IMR-90 (cell line): ENCODE data around the gene NXNL2. TPM values are rescaled to one million over a fixed set of nuclear protein-coding genes. Genes with fewer than 3 reads are reported as not detected.
A peak's percentile ranks its signal among the peaks of the same experiment; 100 is the strongest.

ENCODE experiments used
- ATAC-seq: fragments of 200-7000 bp; cut with Tn5 transposase; 2 replicates; pipeline ENCODE4 v1.9.1; 2020; ENCODE audit warnings: low read depth, mild to moderate bottlenecking, moderate library complexity
- BruUV-seq: library from RNA; stranded (reverse); fragments of 400-500 nt; replicated peaks from 2 replicates; lab custom pipeline; 2021; lab: Mats Ljungman, UMichigan
- CTCF ChIA-PET: fragments of 300-600 bp; formaldehyde crosslinking; extraction: SDS; loops from one replicate; lab custom pipeline; 2021; ENCODE audit warnings: antibody characterized with exemption; lab: Yijun Ruan, JAX
- POLR2A ChIA-PET: fragments of 300-600 bp; sonication (Branson Sonifier 250); formaldehyde crosslinking; loops from one replicate; lab custom pipeline; 2022; ENCODE audit warnings: antibody characterized with exemption; ENCODE audit not compliant: unreplicated experiment; lab: Charles Lee
- DNase-seq: peaks from one replicate; pipeline ENCODE4 v3.0.0; 2013
- H2AFZ ChIP-seq: replicated peaks from 2 replicates; pipeline ENCODE3; 2013; ENCODE audit warnings: low read length, mild to moderate bottlenecking; ENCODE audit not compliant: poor library complexity
- H2AK5ac ChIP-seq: 2 replicates; pipeline ENCODE4 v1.6.1; 2013; ENCODE audit warnings: low read depth, low read length, inconsistent platforms
- H2AK9ac ChIP-seq: replicated peaks from 2 replicates; pipeline ENCODE3; 2013; ENCODE audit warnings: mild to moderate bottlenecking, low read depth, low read length, moderate library complexity; ENCODE audit not compliant: poor library complexity
- H2BK120ac ChIP-seq: 2 replicates; pipeline ENCODE4 v1.6.1; 2013; ENCODE audit warnings: low read depth, low read length, inconsistent platforms
- H2BK15ac ChIP-seq: 3 replicates; pipeline ENCODE4 v1.6.1; 2013; ENCODE audit warnings: low read depth, low read length, inconsistent platforms
- H2BK20ac ChIP-seq: 2 replicates; pipeline ENCODE4 v1.6.1; 2013; ENCODE audit warnings: low read depth, mild to moderate bottlenecking, inconsistent platforms, low read length, moderate library complexity
- H2BK5ac ChIP-seq: 2 replicates; pipeline ENCODE4 v1.6.1; 2013; ENCODE audit warnings: mild to moderate bottlenecking, low read depth, low read length, inconsistent platforms; ENCODE audit not compliant: poor library complexity, severe bottlenecking
- H3K14ac ChIP-seq: replicated peaks from 2 replicates; pipeline ENCODE4 v1.6.1; 2013; ENCODE audit warnings: low read depth, low read length, inconsistent platforms
- H3K18ac ChIP-seq: 2 replicates; pipeline ENCODE4 v1.6.1; 2013; ENCODE audit warnings: low read depth, low read length, control low read depth
- H3K23ac ChIP-seq: 2 replicates; pipeline ENCODE4 v1.6.1; 2013; ENCODE audit warnings: low read depth, low read length, inconsistent platforms
- H3K27ac ChIP-seq: 2 replicates; pipeline ENCODE4 v1.5.1; 2013; ENCODE audit warnings: mild to moderate bottlenecking, control low read depth, low read length; ENCODE audit not compliant: insufficient read depth
- H3K27me3 ChIP-seq: 2 replicates; pipeline ENCODE4 v1.6.1; 2013; ENCODE audit warnings: low read length; ENCODE audit not compliant: control insufficient read depth, insufficient read depth
- H3K36me3 ChIP-seq: 2 replicates; pipeline ENCODE4 v1.6.1; 2013; ENCODE audit warnings: low read length, mixed read lengths; ENCODE audit not compliant: control insufficient read depth, insufficient read depth
- H3K4ac ChIP-seq: 2 replicates; pipeline ENCODE4 v1.6.1; 2013; ENCODE audit warnings: low read depth, low read length, inconsistent platforms
- H3K4me1 ChIP-seq: 2 replicates; pipeline ENCODE4 v1.6.1; 2013; ENCODE audit warnings: low read length, mixed read lengths; ENCODE audit not compliant: control insufficient read depth, insufficient read depth
- H3K4me2 ChIP-seq: 2 replicates; pipeline ENCODE4 v1.6.1; 2013; ENCODE audit warnings: low read depth, mild to moderate bottlenecking, control low read depth, low read length, moderate library complexity
- H3K4me3 ChIP-seq: 2 replicates; pipeline ENCODE4 v1.5.1; 2013; ENCODE audit warnings: low read depth, mild to moderate bottlenecking, control low read depth, low read length, moderate library complexity; ENCODE audit not compliant: insufficient read depth
- H3K56ac ChIP-seq: 2 replicates; pipeline ENCODE4 v1.6.1; 2013; ENCODE audit warnings: low read length, inconsistent platforms; ENCODE audit not compliant: insufficient read depth; ENCODE audit errors: extremely low read depth
- H3K79me1 ChIP-seq, 2 experiments: 2 replicates each; pipeline ENCODE4 v1.6.1; 2013; ENCODE audit warnings: low read length in 2 of 2, inconsistent platforms in 1 of 2, low read depth in 1 of 2
- H3K9ac ChIP-seq: 2 replicates; pipeline ENCODE4 v1.6.1; 2013; ENCODE audit warnings: low read depth, low read length, control low read depth
- H3K9me1 ChIP-seq: 2 replicates; pipeline ENCODE4 v1.6.1; 2013; ENCODE audit warnings: low read length, inconsistent platforms; ENCODE audit not compliant: insufficient read depth
- H3K9me3 ChIP-seq: 2 replicates; pipeline ENCODE4 v1.6.1; 2013; ENCODE audit warnings: low read length; ENCODE audit not compliant: control insufficient read depth, insufficient read depth
- H4K20me1 ChIP-seq: 2 replicates; pipeline ENCODE4 v1.6.1; 2013; ENCODE audit warnings: low read length, inconsistent platforms; ENCODE audit not compliant: insufficient read depth
- H4K5ac ChIP-seq: 2 replicates; pipeline ENCODE4 v1.6.1; 2013; ENCODE audit warnings: mild to moderate bottlenecking, low read depth, low read length, control low read depth
- H4K8ac ChIP-seq, 2 experiments: 2 replicates each; pipeline ENCODE4 v1.6.1; 2013; ENCODE audit warnings: low read depth in 2 of 2, low read length in 2 of 2, control low read depth in 1 of 2, inconsistent platforms in 1 of 2
- H4K91ac ChIP-seq: 2 replicates; pipeline ENCODE4 v1.6.1; 2013; ENCODE audit warnings: low read depth, low read length, inconsistent platforms; ENCODE audit not compliant: insufficient read depth
- MAFK ChIP-seq: IDR thresholded peaks from 2 replicates; pipeline ENCODE4 v1.6.1; 2012; ENCODE audit warnings: low read depth, low read length, improper control_type of control experiment
- NFE2L2 ChIP-seq: fragments of 150-350 bp; IDR thresholded peaks from 2 replicates; pipeline ENCODE4 v1.6.1; 2016; ENCODE audit warnings: low read depth, mild to moderate bottlenecking, low read length
- POLR2A ChIP-seq: IDR thresholded peaks from 2 replicates; pipeline ENCODE4 v1.6.1; 2012; ENCODE audit warnings: mild to moderate bottlenecking, low read depth, low read length
- RFX5 ChIP-seq: IDR thresholded peaks from 2 replicates; pipeline ENCODE4 v1.8.0; 2012; ENCODE audit warnings: low read depth, mild to moderate bottlenecking, low read length, moderate library complexity
- SMC3 ChIP-seq: fragments of 150-350 bp; IDR thresholded peaks from 2 replicates; pipeline ENCODE4 v1.6.1; 2016; ENCODE audit warnings: low read depth, mild to moderate bottlenecking, antibody characterized with exemption, low read length, moderate library complexity
- WGBS, 2 experiments: methylation state at CpG; one replicate each; pipeline versions ENCODE4 v1.1.5 to v1.1.7; 2013; ENCODE audit warnings: missing lambda C conversion rate in 2 of 2; ENCODE audit not compliant: insufficient read length in 1 of 2; ENCODE audit errors: extremely low coverage in 2 of 2; 5-methylcytosine and 5-hydroxymethylcytosine counted together
- dilution Hi-C: fragments of 300-500 bp; cut with HindIII; formaldehyde crosslinking; loops from one replicate; pipeline ENCODE4 v1.14.3; 2018; ENCODE audit warnings: low sequenced_read_pairs; ENCODE audit not compliant: unreplicated experiment
- in situ Hi-C: fragments of 300-500 bp; cut with MboI; formaldehyde crosslinking; loops from 3 replicates; pipeline ENCODE4 v1.14.3; 2019; ENCODE audit warnings: low sequenced_read_pairs, inconsistent platforms, mixed read lengths
- intact Hi-C: fragments of 100-400 bp; cut with micrococcal nuclease; formaldehyde crosslinking; loops from 2 replicates; pipeline ENCODE4 v1.10.0; 2022
- polyA plus RNA-seq, 3 experiments: library from polyadenylated mRNA; depleted of rRNA; stranded (reverse); fragments of >200 nt; gene quantifications; 2 replicates each; pipeline ENCODE4 v1.2.3, GENCODE V29; 2012; ENCODE audit warnings: low replicate concordance in 1 of 3
- total RNA-seq: library from RNA; depleted of rRNA; stranded (reverse); fragments of >200 nt; gene quantifications from 2 replicates; pipeline ENCODE4 v1.2.3, GENCODE V29; 2012
- TF ChIP-seq, protein P1 (sequence below): fragments of 150-350 bp; IDR thresholded peaks from 2 replicates; pipeline ENCODE4 v1.6.1; 2017; ENCODE audit warnings: mild to moderate bottlenecking, antibody characterized with exemption, low read length, low read depth
- TF ChIP-seq, protein P2 (sequence below): fragments of 150-350 bp; IDR thresholded peaks from 2 replicates; pipeline ENCODE4 v1.6.1; 2016; ENCODE audit warnings: low read depth, mild to moderate bottlenecking, low read length, moderate library complexity, borderline replicate concordance

NXNL2 gene
- total and polyA plus RNA-seq, 2 of the 4 experiments (the other 2 are of a cell fraction): 3.2 to 6.4 TPM

DNA sequence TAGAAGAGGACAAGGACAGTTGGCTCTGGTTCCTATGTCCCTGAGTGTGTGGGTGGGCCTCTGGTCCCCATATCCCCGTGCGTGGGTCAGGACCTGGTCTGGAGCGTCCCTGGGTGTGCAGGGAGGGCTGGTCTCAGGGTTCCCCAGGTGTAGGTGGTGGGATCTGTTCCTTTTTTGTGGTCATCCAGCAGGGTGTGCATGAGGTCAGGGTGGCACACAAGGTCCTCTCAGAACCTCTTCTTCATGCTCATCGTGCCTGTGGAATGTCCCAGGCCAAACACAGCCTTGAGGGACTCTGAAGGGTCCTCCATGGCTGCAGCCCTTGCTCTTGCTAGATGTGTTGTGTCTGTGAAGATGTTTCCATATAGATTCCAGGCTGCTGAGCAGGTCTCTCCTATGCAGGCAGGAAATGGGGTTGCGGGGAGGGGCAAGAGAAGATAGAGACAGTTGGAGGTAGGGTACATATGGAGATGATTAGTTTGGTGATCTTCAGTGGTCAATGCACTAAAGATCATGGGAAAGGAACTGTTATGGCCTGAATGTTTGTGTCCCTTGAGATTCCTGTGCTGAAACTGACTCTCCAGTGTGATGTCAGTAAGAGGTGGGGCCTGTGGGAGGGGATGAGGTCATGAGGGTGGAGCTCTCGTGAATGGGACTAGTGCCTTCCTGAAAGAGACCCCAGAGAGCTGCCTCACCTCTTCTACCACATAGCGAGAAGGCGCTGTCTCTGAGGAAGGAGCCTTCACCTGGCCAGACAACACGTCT is 53.1 kb downstream of the NXNL2 start:
- H4K8ac ChIP-seq: no peak overlapping the region
- H2AK9ac ChIP-seq: no peak overlapping the region
- ATAC-seq (no peak), DNase-seq (peak; percentile 40)
- POLR2A ChIA-PET: no interaction called here
- no peak overlapping the region for H3K27ac ChIP-seq
- intact Hi-C loops (no loop called here), dilution Hi-C loops (no loop called here), in situ Hi-C loops (no loop called here)
- BruUV-seq: no TSS peak
- no peak overlapping the region for H2BK20ac ChIP-seq
- H3K79me1 ChIP-seq: 0 out of 4 replicates have a peak, but pooled peaks cover 0 to 1% of the 10 kb centered on the region in 2 experiments
- H3K4me1 ChIP-seq: peaks cover 7% of the 10 kb centered on the region
- CTCF ChIA-PET: interaction anchor here (0.6 kb wide), 1 partner anchor 1378 kb away, joined by 6 read pairs; no protein-coding TSS in a partner anchor
- H2AK5ac ChIP-seq: no peak overlapping the region
- H3K9me1 ChIP-seq: 0 out of 2 replicates have a peak, but pooled peaks cover 7% of the 10 kb centered on the region
- no peak overlapping the region for H2BK15ac ChIP-seq
- no peak overlapping the region for H3K4ac ChIP-seq
- no peak for TF ChIP-seq SMC3
- TF ChIP-seq, protein P1, sequence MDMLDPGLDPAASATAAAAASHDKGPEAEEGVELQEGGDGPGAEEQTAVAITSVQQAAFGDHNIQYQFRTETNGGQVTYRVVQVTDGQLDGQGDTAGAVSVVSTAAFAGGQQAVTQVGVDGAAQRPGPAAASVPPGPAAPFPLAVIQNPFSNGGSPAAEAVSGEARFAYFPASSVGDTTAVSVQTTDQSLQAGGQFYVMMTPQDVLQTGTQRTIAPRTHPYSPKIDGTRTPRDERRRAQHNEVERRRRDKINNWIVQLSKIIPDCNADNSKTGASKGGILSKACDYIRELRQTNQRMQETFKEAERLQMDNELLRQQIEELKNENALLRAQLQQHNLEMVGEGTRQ: no peak
- no peak for TF ChIP-seq RFX5
- TF ChIP-seq NFE2L2: no peak
- TF ChIP-seq, protein P2, sequence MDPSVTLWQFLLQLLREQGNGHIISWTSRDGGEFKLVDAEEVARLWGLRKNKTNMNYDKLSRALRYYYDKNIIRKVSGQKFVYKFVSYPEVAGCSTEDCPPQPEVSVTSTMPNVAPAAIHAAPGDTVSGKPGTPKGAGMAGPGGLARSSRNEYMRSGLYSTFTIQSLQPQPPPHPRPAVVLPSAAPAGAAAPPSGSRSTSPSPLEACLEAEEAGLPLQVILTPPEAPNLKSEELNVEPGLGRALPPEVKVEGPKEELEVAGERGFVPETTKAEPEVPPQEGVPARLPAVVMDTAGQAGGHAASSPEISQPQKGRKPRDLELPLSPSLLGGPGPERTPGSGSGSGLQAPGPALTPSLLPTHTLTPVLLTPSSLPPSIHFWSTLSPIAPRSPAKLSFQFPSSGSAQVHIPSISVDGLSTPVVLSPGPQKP: no peak
- no peak for TF ChIP-seq POLR2A
- no peak for TF ChIP-seq MAFK
- H3K14ac ChIP-seq: no peak overlapping the region
- no peak overlapping the region for H4K91ac ChIP-seq
- no peak overlapping the region for H4K5ac ChIP-seq
- no peak overlapping the region for H2AFZ ChIP-seq
- H3K18ac ChIP-seq: no peak overlapping the region
- H3K4me3 ChIP-seq: no peak overlapping the region
- no peaks in the 10 kb centered on the region for H4K20me1 ChIP-seq
- no peak overlapping the region for H3K9ac ChIP-seq
- H3K23ac ChIP-seq: no peak overlapping the region
- no peak overlapping the region for H2BK120ac ChIP-seq
- WGBS, 2 experiments: 100% methylated on average over 3 of the region's 9 CpGs; no CpG with 5 or more reads in 1 of the 2 experiments
- no peak overlapping the region for H2BK5ac ChIP-seq
- H3K9me3 ChIP-seq: no peaks in the 10 kb centered on the region
- no peaks in the 10 kb centered on the region for H3K36me3 ChIP-seq
- no peak overlapping the region for H3K4me2 ChIP-seq
- H3K56ac ChIP-seq: no peak overlapping the region
- no peaks in the 10 kb centered on the region for H3K27me3 ChIP-seq
